ENCODE data around the gene AFF3. TPM values are rescaled to one million over a fixed set of nuclear protein-coding genes. Genes with fewer than 3 reads are reported as not detected.

Gene AFF3
- total and polyA plus RNA-seq, 8 donors = 1.4 to 78.8 (median 14.7) TPM

- TF ChIP-seq POLR2AphosphoS5 (IDR thresholded peaks at IDR 0.05) = no peak
- no peak for TF ChIP-seq POLR2A (IDR thresholded peaks at IDR 0.05)
- no peak for TF ChIP-seq CTCF (IDR thresholded peaks at IDR 0.05)
- no peak for TF ChIP-seq EP300 (IDR thresholded peaks at IDR 0.05)
- intact Hi-C loops (cut with DNase I; ENCODE audit: low total_unique reads) = no loop called here
- DNase-seq = no peak
- Histone ChIP-seq H3K36me3 (no peaks in the 10 kb centered on the region), H3K27me3 (no peaks in the 10 kb centered on the region), H3K27ac (no peak overlapping the region), H3K9me3 (no peaks in the 10 kb centered on the region), H3K4me1 (no peaks in the 10 kb centered on the region), H3K4me3 (no peak overlapping the region)
- WGBS, 5 donors = 56 to 75% (median 64%) methylated on average over 5 of the region's 5 CpGs
Observed at GRCh38 chr2:99899058-99899855, 243.1 kb downstream of the AFF3 start.

GRCh38 chr2:99898336-99899048, 243.9 kb downstream of the AFF3 start:
- DNase-seq = no peak
- Histone ChIP-seq H3K36me3 (no peaks in the 10 kb centered on the region), H3K9me3 (no peaks in the 10 kb centered on the region), H3K4me1 (no peaks in the 10 kb centered on the region), H3K27me3 (no peaks in the 10 kb centered on the region), H3K27ac (no peak overlapping the region), H3K4me3 (no peak overlapping the region)
- TF ChIP-seq EP300 (IDR thresholded peaks at IDR 0.05) (no peak), POLR2A (IDR thresholded peaks at IDR 0.05) (no peak), CTCF (IDR thresholded peaks at IDR 0.05) (no peak), POLR2AphosphoS5 (IDR thresholded peaks at IDR 0.05) (no peak)
- WGBS, 5 donors = 85 to 89% (median 88%) methylated on average over 12 of the region's 12 CpGs
- intact Hi-C loops (cut with DNase I; ENCODE audit: low total_unique reads) = no loop called here

- Histone ChIP-seq H3K4me3 (no peak overlapping the region), H3K36me3 (no peaks in the 10 kb centered on the region), H3K27ac (no peak overlapping the region), H3K9me3 (no peaks in the 10 kb centered on the region), H3K27me3 (no peaks in the 10 kb centered on the region), H3K4me1 (no peaks in the 10 kb centered on the region)
- TF ChIP-seq EP300 (IDR thresholded peaks at IDR 0.05) = no peak
- DNase-seq = no peak
- intact Hi-C loops (cut with DNase I; ENCODE audit: low total_unique reads) = no loop called here
- 87 to 98% (median 96%) methylated on average over 7 of the region's 7 CpGs for WGBS, 5 donors
Observed at GRCh38 chr2:99891428-99891780, 251.0 kb downstream of the AFF3 start.

- H3K36me3 ChIP-seq = no peaks in the 10 kb centered on the region
- TF ChIP-seq CTCF (IDR thresholded peaks at IDR 0.05) (no peak), POLR2AphosphoS5 (IDR thresholded peaks at IDR 0.05) (no peak), EP300 (IDR thresholded peaks at IDR 0.05) (no peak), POLR2A (IDR thresholded peaks at IDR 0.05) (no peak)
- intact Hi-C loops (cut with DNase I; ENCODE audit: low total_unique reads) = no loop called here
Observed at GRCh38 chr2:99890568-99891427, 251.6 kb downstream of the AFF3 start.

More at GRCh38 chr2:99890568-99891427, 251.6 kb downstream of the AFF3 start:
- WGBS, 5 donors = 79 to 83% (median 82%) methylated on average over 9 to 10 of the region's 10 CpGs
- no peaks in the 10 kb centered on the region for H3K4me1 ChIP-seq
- no peak for DNase-seq
- no peaks in the 10 kb centered on the region for H3K9me3 ChIP-seq
- no peak overlapping the region for H3K27ac ChIP-seq
- H3K4me3 ChIP-seq = no peak overlapping the region
- no peaks in the 10 kb centered on the region for H3K27me3 ChIP-seq

Data from stomach (tissue), 9 donors.